Stomach (tissue), 9 donors: Measurements from ENCODE around the gene DDC. TPM values are rescaled to one million over a fixed set of nuclear protein-coding genes. Genes with fewer than 3 reads are reported as not detected.

Experiments
- DNase-seq, 2 donors: peaks; one replicate each; pipeline versions ENCODE4 v3.0.0 to v3.0.0-alpha.2; 2013 to 2019
- H3K27ac ChIP-seq, 5 donors: fragments of 200-600 bp in 4 of 5; sonication (generic) in 4 of 5; one replicate each; pipeline ENCODE4 v1.5.1; 2013 to 2019; ENCODE audit warnings: mild to moderate bottlenecking in 1 of 5, moderate library complexity in 1 of 5
- H3K27me3 ChIP-seq, 3 donors: fragments of 200-600 bp; sonication (generic); one replicate each; pipeline ENCODE4 v1.5.1; 2017 to 2019; ENCODE audit warnings: mixed run types in 1 of 3
- H3K36me3 ChIP-seq, 4 donors: fragments of 200-600 bp; sonication (generic); 1 replicate in 3 of 4; 2 replicates in 1 of 4; pipeline ENCODE4 v1.5.1; 2016 to 2019
- H3K4me1 ChIP-seq, 4 donors: fragments of 200-600 bp; sonication (generic); one replicate each; pipeline ENCODE4 v1.5.1; 2016 to 2019
- H3K4me3 ChIP-seq, 4 donors: fragments of 200-600 bp; sonication (generic) in 3 of 4; one replicate each; pipeline ENCODE4 v1.5.1; 2016 to 2019; ENCODE audit warnings: mild to moderate bottlenecking in 1 of 4
- H3K9me3 ChIP-seq, 4 donors: fragments of 200-600 bp; sonication (generic); one replicate each; pipeline ENCODE4 v1.5.1; 2016 to 2019
- CTCF ChIP-seq, 7 experiments: fragments of 450-650 bp in 4 of 7; fragments of 200-600 bp in 3 of 7; sonication (generic) in 3 of 7; IDR thresholded peaks; one replicate each; pipeline ENCODE4 v1.5.1; 2016 to 2019; ENCODE audit warnings: antibody characterized with exemption in 7 of 7, control low read depth in 2 of 7, mild to moderate bottlenecking in 1 of 7
- EP300 ChIP-seq: sonication (generic); formaldehyde crosslinking; IDR thresholded peaks from one replicate; pipeline ENCODE4 v1.6.1; 2017; ENCODE audit warnings: antibody characterized with exemption
- POLR2A ChIP-seq, 4 donors: fragments of 450-650 bp; IDR thresholded peaks; one replicate each; pipeline ENCODE4 v1.6.1; 2016; ENCODE audit warnings: antibody characterized with exemption in 4 of 4, control low read depth in 2 of 4, mild to moderate bottlenecking in 1 of 4, moderate library complexity in 1 of 4
- POLR2AphosphoS5 ChIP-seq, 3 donors: sonication (generic); formaldehyde crosslinking; IDR thresholded peaks; one replicate each; pipeline ENCODE4 v1.6.1; 2016; ENCODE audit warnings: antibody characterized with exemption in 3 of 3
- WGBS, 5 donors: extraction: QIAGEN DNeasy Blood & Tissue Kit in 3 of 5; methylation state at CpG; one replicate each; pipeline versions ENCODE4 v1.1.5 to v1.1.7; 2013 to 2018; 5-methylcytosine and 5-hydroxymethylcytosine counted together
- intact Hi-C: fragments of 100-400 bp; cut with DNase I; formaldehyde crosslinking; loops from one replicate; pipeline ENCODE4 v1.15.1; 2023; ENCODE audit warnings: low total_unique reads
- polyA plus RNA-seq, 3 donors: library from polyadenylated mRNA; stranded (reverse); fragments of 200-250 nt; gene quantifications; one replicate each; pipeline ENCODE4 v1.2.3, GENCODE V29; 2013
- total RNA-seq, 5 donors: library from RNA; depleted of rRNA; stranded (reverse); fragments of >200 nt; gene quantifications; one replicate each; pipeline versions ENCODE4 v1.1.0 to v1.2.3, GENCODE V29; 2014 to 2016
- donor health status: healthy with polysubstance abuse.
- donor health status: Bipolar disorder and iron deficiency.
- donor health status: healthy.

DDC gene
- total and polyA plus RNA-seq, 8 donors, result 0.95 to 95.0 (median 4.7) TPM; not detected in 3

GRCh38 chr7:50454968-50455367 is 110.2 kb downstream of the DDC start:
- H3K9me3 ChIP-seq, result no peaks in the 10 kb centered on the region
- intact Hi-C loops, result no loop called here
- no peaks in the 10 kb centered on the region for H3K27me3 ChIP-seq
- H3K27ac ChIP-seq, result no peak overlapping the region
- H3K4me3 ChIP-seq, result no peak overlapping the region
- H3K36me3 ChIP-seq, result no peaks in the 10 kb centered on the region
- WGBS, 5 donors, result 62 to 73% (median 73%) methylated on average over 5 of the region's 5 CpGs
- TF ChIP-seq EP300, result no peak
- TF ChIP-seq POLR2AphosphoS5 (IDR thresholded peaks at IDR 0.05), result no peak
- no peak for TF ChIP-seq CTCF (IDR thresholded peaks at IDR 0.05)
- TF ChIP-seq POLR2A (IDR thresholded peaks at IDR 0.05), result no peak
- H3K4me1 ChIP-seq, result peaks cover 0 to 10% (median 7%) of the 10 kb centered on the region in 4 donors
- no peak for DNase-seq

GRCh38 chr7:50450590-50451032 is 114.6 kb downstream of the DDC start:
- peak in 1 of 2 donors; percentile 51 for DNase-seq
- 9 to 20% (median 18%) methylated on average over 22 to 32 of the region's 32 CpGs for WGBS, 5 donors
- intact Hi-C loops, result no loop called here

GRCh38 chr7:50449881-50450589 is 115.2 kb downstream of the DDC start, which contains the start of gene FIGNL1:
Gene FIGNL1, minus strand, starts transcription at chr7:50450350. Its CDS starts 3,063 bp downstream, at chr7:50447287.
- Histone ChIP-seq H3K9me3 (no peaks in the 10 kb centered on the region), H3K27ac (peak within 1 kb of the TSS; percentile 45 to 88 (median 74)), H3K4me3 (peak within 1 kb of the TSS; percentile 57 to 92 (median 68)), H3K27me3 (no peaks in the 10 kb centered on the region), H3K4me1 (peaks cover 7 to 26% (median 17%) of the 10 kb centered on the region in 4 donors), H3K36me3 (peaks cover 0 to 22% (median 21%) of the 10 kb centered on the region in 4 donors)
- WGBS, 5 donors, result 0 to 1% (median 1%) methylated on average over 45 to 63 of the region's 63 CpGs
- intact Hi-C loops, result no loop called here
- no peak for TF ChIP-seq CTCF (IDR thresholded peaks at IDR 0.05)
- peak; percentile 59 to 93 (median 87) for TF ChIP-seq POLR2AphosphoS5 (IDR thresholded peaks at IDR 0.05)
- no peak for TF ChIP-seq POLR2A (IDR thresholded peaks at IDR 0.05)
- no peak for TF ChIP-seq EP300
- peak; percentile 79 to 95 for DNase-seq

More at GRCh38 chr7:50450590-50451032, 114.6 kb downstream of the DDC start:
- no peaks in the 10 kb centered on the region for H3K27me3 ChIP-seq
- H3K27ac ChIP-seq, result peak overlapping the region; percentile 45 to 88 (median 74)
- H3K36me3 ChIP-seq, result peaks cover 0 to 17% (median 15%) of the 10 kb centered on the region in 4 donors
- TF ChIP-seq POLR2AphosphoS5 (IDR thresholded peaks at IDR 0.05), result no peak
- TF ChIP-seq POLR2A (IDR thresholded peaks at IDR 0.05), result no peak
- TF ChIP-seq CTCF (IDR thresholded peaks at IDR 0.05), result no peak
- no peak for TF ChIP-seq EP300
- H3K9me3 ChIP-seq, result no peaks in the 10 kb centered on the region
- peak overlapping the region; percentile 57 to 92 (median 68) for H3K4me3 ChIP-seq
- H3K4me1 ChIP-seq, result peaks cover 7 to 26% (median 17%) of the 10 kb centered on the region in 4 donors

GRCh38 chr7:50449501-50449880 is 115.7 kb downstream of the DDC start:
- peak overlapping the region; percentile 57 to 92 (median 68) for H3K4me3 ChIP-seq
- H3K27me3 ChIP-seq, result no peaks in the 10 kb centered on the region
- peak overlapping the region; percentile 45 to 88 (median 74) for H3K27ac ChIP-seq
- peaks cover 7 to 26% (median 17%) of the 10 kb centered on the region in 4 donors for H3K4me1 ChIP-seq
- TF ChIP-seq POLR2AphosphoS5 (IDR thresholded peaks at IDR 0.05), result no peak
- TF ChIP-seq POLR2A (IDR thresholded peaks at IDR 0.05), result no peak
- TF ChIP-seq CTCF (IDR thresholded peaks at IDR 0.05), result no peak
- no peak for TF ChIP-seq EP300
- no peaks in the 10 kb centered on the region for H3K9me3 ChIP-seq
- peaks cover 0 to 23% (median 22%) of the 10 kb centered on the region in 4 donors for H3K36me3 ChIP-seq
- DNase-seq, result no peak
- WGBS, 5 donors, result 4 to 11% (median 8%) methylated on average over 5 of the region's 5 CpGs
- intact Hi-C loops, result no loop called here
